ENCODE measurements around the gene PRR5L.

Gene PRR5L, protein sequence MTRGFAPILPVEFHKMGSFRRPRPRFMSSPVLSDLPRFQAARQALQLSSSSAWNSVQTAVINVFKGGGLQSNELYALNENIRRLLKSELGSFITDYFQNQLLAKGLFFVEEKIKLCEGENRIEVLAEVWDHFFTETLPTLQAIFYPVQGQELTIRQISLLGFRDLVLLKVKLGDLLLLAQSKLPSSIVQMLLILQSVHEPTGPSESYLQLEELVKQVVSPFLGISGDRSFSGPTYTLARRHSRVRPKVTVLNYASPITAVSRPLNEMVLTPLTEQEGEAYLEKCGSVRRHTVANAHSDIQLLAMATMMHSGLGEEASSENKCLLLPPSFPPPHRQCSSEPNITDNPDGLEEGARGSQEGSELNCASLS

GRCh38 chr11:36295926-36296325, at the start of gene PRR5L:
Gene PRR5L, plus strand, starts transcription at chr11:36296288. Its CDS starts 104,834 bp downstream, at chr11:36401122.
- DNase-seq (ENCODE audit: low read depth) = no peak

DNA sequence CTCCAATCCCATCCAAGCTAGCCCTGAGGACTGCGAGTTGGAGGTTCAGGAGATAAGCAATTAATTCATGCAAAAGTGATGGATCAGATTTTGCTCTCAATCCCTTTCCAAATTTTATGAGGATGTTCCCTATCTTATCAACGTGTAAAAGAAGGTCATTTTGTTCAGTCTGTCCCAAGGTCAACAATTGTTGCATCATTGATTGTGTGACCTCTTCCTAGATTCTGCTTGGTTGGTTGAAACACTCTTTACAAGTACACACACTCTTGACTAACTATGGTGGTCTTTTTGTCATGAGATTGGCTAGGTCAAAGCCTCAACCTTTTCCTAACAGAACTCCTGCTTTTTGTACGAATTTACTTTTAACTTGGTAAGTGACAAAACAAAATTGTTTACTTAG, 48.6 kb upstream of the PRR5L start:
- no peak for DNase-seq (ENCODE audit: low read depth)

DNA sequence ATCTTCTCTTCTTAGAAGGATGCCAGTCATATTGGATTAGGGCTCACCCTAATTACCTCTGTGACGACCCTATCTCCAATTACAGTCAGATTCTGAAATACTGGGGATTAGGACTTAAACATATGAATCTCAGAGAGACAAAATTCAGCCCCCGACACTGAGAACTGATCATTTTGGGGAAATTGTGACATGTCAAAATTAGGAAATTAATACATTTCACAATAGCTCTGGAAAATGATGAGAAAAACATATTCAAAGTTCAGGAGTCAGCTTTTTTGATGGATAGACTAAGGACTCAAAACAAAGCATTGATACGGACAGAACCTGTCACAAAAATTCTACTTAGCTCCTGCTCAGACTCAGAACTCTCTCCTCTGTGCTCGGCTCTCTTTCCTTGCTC, 47.7 kb upstream of the PRR5L start:
- DNase-seq (ENCODE audit: low read depth) = no peak

GRCh38 chr11:36249246-36249645, 46.8 kb upstream of the PRR5L start:
- DNase-seq (ENCODE audit: low read depth) = no peak

DNA sequence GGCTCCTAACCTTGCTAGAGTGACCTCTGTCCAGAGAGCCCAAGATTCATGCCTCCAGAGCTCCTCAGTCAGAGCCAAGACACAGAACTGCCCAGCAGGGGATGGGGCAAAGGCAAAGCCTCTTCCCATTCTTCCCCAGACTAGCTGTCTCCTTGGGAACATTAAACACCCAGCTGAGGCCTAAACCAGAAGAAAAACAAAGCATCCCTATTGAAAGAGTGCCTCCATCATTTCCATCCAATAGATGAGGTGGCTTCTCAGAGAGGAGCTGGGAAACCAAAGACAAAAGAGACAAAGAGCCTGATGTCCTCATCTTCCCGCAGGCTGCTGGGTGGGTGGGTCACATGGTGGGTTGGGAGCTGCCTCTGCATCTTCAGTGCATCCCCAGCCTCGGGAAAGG, 44.3 kb upstream of the PRR5L start:
- DNase-seq (ENCODE audit: low read depth) = no peak

DNA sequence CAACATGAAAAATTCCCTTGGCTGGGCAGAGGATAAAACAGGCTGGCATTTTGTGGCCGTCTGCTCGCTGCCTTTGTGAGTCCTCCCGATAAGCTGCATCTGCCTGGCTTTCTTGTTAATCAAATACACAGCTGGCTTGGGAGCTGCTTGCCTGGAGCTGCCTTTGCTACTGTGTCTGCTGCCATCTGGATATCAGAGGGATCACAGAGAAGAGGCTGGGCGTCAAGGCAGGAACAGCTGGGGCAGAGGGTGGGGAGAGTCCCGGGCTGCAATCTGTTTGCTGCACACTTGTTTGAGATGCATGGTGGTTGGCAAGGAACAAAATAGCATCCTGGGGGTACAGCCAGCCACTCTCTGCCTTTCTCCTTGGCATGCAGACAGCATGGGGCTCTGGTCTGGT, 42.9 kb upstream of the PRR5L start:
- no peak for DNase-seq (ENCODE audit: low read depth)

DNA sequence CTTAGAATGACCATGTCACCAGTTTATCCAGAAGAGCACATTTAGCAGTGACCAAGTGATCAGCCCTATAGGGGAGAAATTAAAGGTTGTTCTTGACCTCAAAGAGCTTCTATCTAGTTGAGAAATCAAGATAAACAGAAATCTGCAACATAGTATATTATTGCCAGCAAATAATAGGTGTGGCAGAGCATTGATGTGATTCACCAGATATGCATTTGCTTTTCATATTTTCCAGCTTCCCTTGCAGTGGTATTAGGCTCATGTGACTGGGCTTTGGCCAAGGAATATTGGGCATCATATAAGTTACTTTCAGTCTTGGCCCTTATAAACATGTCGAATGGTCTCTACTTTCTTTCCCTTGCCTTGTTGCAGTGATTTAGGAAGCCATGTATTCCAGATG, 41.4 kb upstream of the PRR5L start:
- no peak for DNase-seq (ENCODE audit: low read depth)

GRCh38 chr11:36257351-36257750, 38.7 kb upstream of the PRR5L start:
- no peak for DNase-seq (ENCODE audit: low read depth)

- no peak for DNase-seq (ENCODE audit: low read depth)
Measured at GRCh38 chr11:36258730-36259360, 37.2 kb upstream of the PRR5L start.

DNA sequence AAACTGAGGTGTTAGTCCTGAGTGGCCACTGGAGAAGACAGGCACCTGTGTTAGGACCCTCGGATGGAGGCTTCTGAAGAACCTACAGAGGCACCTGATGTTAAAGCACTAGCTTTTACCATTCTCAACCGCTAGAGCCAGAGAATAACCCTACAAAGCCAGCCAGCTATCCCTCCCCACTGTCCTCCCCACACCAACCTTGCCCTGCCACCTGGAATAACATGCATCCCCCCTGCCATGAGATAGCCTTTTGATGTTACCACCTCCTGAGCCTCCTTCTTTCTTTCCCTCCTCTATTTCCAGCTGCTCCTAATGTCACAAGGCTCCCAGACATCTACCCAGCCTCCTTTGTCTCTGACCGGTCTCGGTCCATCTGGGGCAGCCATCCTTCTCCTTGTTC, 35.0 kb upstream of the PRR5L start:
- no peak for DNase-seq (ENCODE audit: low read depth)

GRCh38 chr11:36264011-36264972, 31.8 kb upstream of the PRR5L start:
- no peak for DNase-seq (ENCODE audit: low read depth)

- DNase-seq (ENCODE audit: low read depth) = no peak
Measured at GRCh38 chr11:36264973-36265344, 31.1 kb upstream of the PRR5L start.

DNA sequence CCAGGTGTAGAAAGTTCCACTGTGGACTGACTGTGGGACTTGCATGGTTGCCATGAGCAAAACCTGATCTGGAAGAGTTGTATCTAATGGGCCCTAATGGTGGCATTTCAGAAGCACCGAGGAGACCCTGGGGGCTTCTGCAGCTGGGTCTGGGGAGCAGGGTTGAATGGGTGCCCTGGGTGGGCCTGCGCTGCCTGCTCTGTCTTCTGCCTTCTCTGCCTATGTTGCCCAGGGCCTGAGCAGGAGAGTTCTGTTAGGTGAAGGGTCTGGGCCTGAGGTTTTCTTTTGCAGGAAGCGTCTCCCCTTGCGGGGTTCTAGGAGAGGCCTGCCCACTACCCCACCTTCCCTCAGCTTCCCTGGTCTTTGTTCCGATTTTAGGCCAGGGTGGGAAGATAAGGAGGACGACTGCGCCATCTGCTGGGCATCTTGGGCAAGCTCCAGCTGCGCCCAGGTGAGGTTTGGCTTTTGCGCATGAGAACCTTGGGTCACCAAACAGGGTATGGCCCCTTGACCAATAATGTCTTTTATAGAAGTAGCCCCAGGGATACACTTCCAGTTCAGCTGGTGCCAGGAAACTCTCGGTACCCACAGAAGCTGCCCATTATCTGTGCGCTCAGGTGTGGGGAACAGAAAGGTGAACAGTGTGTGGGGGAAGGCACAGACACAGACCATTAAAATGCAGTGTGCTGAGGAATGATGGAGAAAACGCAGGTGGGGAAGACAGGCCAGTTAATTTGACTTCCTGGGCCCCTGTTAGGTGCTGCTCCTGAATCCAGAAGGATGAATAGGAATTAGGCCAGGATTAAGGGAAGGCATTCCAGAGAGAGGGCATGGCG, 30.1 kb upstream of the PRR5L start:
- peak; percentile 38 for DNase-seq (ENCODE audit: low read depth)

DNA sequence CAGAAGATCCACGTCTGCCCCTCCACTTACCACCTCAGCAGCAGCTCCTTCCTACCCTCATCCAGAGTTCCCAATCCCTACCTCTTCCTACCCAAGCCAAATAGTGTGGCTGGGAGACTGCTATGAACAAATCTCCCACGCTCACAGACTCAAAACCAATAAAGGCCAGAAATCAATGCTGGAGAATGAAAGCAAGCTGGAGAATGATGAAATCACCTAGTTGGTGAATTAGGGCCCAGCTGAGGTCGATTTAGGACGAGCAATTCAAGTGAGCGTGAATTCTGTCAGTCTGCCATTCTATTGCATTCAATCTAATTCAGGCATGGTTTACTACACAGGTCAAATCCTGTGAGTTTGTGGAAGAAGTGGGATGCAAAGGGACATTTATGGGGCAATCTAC, 29.3 kb upstream of the PRR5L start:
- DNase-seq (ENCODE audit: low read depth) = no peak

DNA sequence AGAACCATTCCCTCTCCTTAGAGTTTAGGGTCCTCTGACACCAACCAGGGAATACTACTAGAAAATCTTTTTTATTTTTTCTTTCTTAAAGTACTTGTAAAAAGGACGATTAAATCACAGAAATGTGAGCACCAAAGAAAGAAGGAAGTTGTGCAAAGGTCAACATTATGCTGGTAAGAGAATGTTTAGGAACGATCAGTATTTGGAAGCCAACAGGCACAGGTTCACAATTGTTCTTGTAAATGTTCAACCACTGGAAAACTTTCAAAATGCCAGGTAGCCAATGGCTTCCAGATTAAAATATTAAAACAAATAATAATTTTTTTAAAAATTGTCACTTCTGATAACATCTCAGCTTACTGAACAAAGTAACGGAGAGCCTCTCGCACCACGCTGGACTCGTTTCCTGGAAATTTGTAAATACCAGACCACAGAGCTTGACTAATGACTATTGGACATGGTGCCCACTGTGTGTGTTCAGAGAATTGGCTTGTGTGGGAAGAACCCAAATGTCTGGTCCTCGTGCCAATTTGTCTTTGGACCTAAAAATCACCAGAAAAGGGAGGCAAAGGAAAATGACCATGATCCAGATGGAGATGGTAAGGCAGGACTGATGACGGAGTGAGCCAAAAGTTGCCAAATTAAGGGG, 27.6 kb upstream of the PRR5L start:
- DNase-seq (ENCODE audit: low read depth) = no peak

DNA sequence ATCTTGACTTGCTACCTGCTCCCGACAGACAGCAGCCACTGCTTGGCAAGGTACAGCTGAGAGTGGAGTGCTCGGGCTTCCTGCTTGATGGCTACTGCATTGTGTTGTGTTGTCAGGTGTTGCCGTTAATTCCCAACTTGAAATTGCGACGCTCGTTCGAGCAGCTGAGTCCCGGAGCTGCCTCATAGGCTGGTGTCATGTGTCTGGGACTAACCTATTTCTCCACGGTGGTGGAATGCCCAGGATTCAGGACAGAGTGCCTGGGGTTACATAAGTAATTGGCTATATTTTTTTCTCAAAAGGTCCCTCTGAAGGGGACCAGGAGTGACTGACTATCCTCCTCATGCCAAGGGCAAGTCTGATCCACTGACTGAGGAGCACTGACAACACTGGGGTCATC, 25.4 kb upstream of the PRR5L start:
- DNase-seq (ENCODE audit: low read depth) = no peak

- DNase-seq (ENCODE audit: low read depth) = no peak
Measured at GRCh38 chr11:36271794-36272407, 24.2 kb upstream of the PRR5L start.

- no peak for DNase-seq (ENCODE audit: low read depth)
Measured at GRCh38 chr11:36273110-36273509, 23.0 kb upstream of the PRR5L start.

GRCh38 chr11:36274414-36274813, 21.7 kb upstream of the PRR5L start:
- DNase-seq (ENCODE audit: low read depth) = no peak

DNA sequence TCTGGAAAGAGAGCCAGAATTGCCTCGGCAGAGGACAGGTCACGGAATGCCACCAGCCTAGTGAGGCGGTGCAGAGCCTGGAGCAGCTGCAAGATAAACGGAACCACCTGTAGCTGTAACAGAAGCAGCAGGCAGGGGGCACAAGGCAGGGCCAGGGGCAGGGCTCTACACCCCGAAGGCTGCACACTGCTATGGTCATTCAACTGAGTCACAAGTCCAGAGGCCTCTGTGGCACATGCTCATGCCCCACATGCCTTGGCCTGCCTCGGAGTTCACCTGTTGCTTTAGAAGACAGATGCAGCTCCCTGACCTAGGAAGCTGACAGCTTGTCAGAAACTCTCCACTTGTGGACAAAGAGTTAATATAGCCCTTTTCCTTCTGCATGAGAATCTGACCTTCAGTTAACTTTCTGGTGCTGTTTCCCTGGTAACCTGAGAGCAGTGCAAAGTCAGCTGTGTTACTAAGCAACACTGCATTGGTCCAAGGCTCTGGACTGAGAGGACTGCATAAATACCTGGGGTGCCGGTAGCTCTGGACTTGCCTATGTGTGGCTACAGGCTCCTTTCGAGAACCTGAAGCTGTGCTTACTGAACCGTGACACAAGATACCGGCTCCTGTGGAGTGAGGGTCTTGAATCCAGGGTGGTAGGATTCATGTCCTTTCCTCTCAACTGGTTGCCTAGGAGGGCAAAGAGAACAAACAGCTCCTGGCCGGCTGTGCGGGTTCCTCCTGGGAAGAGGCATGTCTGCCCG, 17.4 kb upstream of the PRR5L start:
- DNase-seq (ENCODE audit: low read depth) = no peak
